ENCODE results near the gene SPATS2L. TPM values are rescaled to one million over a fixed set of nuclear protein-coding genes. Genes with fewer than 3 reads are reported as not detected.

Gene SPATS2L
- total and polyA plus RNA-seq, 12 donors: 16.7 to 68.8 (median 43.6) TPM

DNA sequence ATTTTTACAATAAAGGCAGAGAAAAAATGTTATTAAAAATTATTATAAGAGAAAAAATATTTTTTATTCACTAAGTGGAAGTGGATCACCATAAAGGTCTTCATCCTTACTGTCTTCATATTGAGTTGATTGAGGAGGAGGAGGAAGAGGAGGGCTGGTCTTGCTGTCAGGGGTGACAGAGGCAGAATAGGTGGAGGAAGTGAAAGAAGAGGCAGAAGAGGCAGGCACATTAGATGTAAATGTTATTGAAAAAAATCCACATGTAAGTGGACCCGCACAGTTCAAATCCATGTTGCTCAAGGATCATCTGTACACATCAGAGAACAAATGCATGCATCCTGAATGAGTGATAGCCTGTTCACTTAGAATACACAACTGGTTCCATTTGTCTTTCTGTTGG lies 6.4 kb upstream of the SPATS2L start:
- intact Hi-C loops (cut with DNase I): loop anchor here (10.0 kb wide), 2 partner anchors 75 to 315 kb away; no protein-coding TSS in a partner anchor
- DNase-seq: no peak
- H3K27ac ChIP-seq: no peak overlapping the region
- 89 to 100% (median 92%) methylated on average over 1 of the region's 1 CpG for WGBS, 4 donors
- H3K27me3 ChIP-seq: no peaks in the 10 kb centered on the region
- no peaks in the 10 kb centered on the region for H3K4me1 ChIP-seq (replicated peaks in 1 of 2)
- TF ChIP-seq, protein P1, sequence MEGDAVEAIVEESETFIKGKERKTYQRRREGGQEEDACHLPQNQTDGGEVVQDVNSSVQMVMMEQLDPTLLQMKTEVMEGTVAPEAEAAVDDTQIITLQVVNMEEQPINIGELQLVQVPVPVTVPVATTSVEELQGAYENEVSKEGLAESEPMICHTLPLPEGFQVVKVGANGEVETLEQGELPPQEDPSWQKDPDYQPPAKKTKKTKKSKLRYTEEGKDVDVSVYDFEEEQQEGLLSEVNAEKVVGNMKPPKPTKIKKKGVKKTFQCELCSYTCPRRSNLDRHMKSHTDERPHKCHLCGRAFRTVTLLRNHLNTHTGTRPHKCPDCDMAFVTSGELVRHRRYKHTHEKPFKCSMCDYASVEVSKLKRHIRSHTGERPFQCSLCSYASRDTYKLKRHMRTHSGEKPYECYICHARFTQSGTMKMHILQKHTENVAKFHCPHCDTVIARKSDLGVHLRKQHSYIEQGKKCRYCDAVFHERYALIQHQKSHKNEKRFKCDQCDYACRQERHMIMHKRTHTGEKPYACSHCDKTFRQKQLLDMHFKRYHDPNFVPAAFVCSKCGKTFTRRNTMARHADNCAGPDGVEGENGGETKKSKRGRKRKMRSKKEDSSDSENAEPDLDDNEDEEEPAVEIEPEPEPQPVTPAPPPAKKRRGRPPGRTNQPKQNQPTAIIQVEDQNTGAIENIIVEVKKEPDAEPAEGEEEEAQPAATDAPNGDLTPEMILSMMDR (IDR thresholded peaks at IDR 0.05): no peak
- no peak for TF ChIP-seq POLR2A (IDR thresholded peaks at IDR 0.05)
- H3K36me3 ChIP-seq (replicated peaks in 1 of 2): no peaks in the 10 kb centered on the region
- no peak overlapping the region for H3K4me3 ChIP-seq
- H3K9me3 ChIP-seq (replicated peaks in 1 of 3): no peaks in the 10 kb centered on the region

DNA sequence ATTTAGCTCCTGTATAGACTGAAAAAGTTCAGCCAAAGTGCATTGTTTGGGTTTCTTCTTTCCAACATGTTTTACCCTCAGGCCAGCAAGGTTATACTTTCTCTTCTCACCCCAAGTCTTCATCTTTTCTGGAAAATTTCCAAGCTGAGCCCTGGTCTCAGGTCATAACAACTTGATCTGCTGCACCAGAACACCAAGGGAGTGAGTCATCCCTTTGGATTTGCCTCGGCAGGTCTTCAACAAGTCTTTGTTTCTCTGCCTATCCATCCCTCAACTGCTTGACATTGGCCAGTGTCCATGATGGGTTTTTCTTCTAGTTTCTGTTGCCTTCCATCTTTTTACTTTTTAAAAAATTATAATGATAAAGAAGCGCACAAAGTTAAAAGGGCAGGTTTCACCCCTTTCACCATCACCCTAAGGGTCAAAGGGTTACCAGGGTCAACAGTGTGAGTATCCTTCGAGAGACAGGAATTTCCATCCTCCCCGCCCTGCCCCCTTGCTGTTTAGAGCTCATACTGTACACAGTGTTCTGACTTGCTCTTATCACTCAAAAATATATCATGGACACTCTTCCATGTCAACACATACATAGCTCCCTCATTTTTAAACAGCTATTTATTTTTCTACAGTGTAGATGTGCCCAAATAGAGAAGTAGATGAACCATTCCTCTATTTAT lies 5.7 kb upstream of the SPATS2L start:
- Histone ChIP-seq H3K27me3 (no peaks in the 10 kb centered on the region), H3K9me3 (replicated peaks in 1 of 3) (no peaks in the 10 kb centered on the region), H3K4me1 (replicated peaks in 1 of 2) (peaks cover 0 to 5% of the 10 kb centered on the region in 2 donors), H3K36me3 (replicated peaks in 1 of 2) (no peaks in the 10 kb centered on the region), H3K4me3 (no peak overlapping the region), H3K27ac (no peak overlapping the region)
- no peak for TF ChIP-seq POLR2A (IDR thresholded peaks at IDR 0.05)
- TF ChIP-seq, protein P1 (IDR thresholded peaks at IDR 0.05): no peak
- DNase-seq: peak in 1 of 7 donors; percentile 22
- WGBS, 4 donors: 61 to 72% (median 68%) methylated on average over 4 of the region's 4 CpGs
- intact Hi-C loops (cut with DNase I): loop anchor here (10.0 kb wide), 2 partner anchors 74 to 316 kb away; no protein-coding TSS in a partner anchor

DNA sequence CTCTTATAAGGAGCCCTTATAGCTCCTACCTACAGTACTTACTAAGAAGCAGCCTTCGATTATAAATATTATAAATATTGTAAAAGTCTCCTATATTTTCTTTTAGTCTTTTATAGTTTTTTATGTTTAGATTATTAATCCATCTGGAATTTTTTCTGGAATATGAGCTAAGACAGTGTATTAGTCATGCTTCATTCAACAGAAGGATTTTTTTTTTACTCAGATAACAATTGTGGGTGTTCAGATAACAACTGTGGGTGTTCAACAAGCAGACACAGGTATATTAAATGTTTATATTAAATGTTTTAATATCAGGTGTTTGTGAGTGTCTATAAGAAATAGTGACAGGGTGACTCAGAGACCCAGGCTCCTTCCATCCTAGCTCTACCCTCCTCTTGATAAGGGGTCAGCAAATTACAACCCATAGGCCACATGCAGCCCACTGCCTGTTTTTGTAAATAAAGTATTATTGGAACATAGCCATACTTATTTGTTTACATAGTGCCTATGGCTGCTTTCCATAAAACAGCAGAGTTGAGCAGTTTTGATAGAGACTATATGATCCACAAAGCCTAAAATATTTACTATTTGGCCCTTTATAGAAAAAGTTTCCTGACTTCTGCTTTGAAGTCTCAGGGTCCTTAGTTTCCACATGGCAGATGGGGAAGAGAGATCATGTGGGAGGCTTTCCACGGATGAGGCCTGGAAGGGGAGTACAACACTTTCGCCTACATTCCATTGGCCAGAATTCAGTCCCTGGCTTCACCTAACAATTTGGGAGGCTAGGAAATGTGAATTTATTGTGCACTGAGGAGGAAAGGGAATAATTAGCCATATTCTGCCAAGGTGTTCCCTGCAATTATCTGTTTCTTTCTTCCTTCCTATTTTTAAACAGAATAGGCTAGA lies 4.3 kb upstream of the SPATS2L start:
- 80 to 83% (median 83%) methylated on average over 3 of the region's 3 CpGs for WGBS, 4 donors
- Histone ChIP-seq H3K36me3 (replicated peaks in 1 of 2) (no peaks in the 10 kb centered on the region), H3K27me3 (no peaks in the 10 kb centered on the region), H3K4me1 (replicated peaks in 1 of 2) (peaks cover 0 to 5% of the 10 kb centered on the region in 2 donors), H3K4me3 (no peak overlapping the region), H3K9me3 (replicated peaks in 1 of 3) (no peaks in the 10 kb centered on the region), H3K27ac (no peak overlapping the region)
- DNase-seq: no peak
- intact Hi-C loops (cut with DNase I): loop anchor here (10.0 kb wide), 2 partner anchors 73 to 317 kb away; no protein-coding TSS in a partner anchor
- TF ChIP-seq, protein P1 (IDR thresholded peaks at IDR 0.05): no peak
- TF ChIP-seq POLR2A (IDR thresholded peaks at IDR 0.05): no peak

All from adrenal gland (tissue), 12 donors.